ENCODE results near the gene SPATA17.

The SPATA17 gene

GRCh38 chr1:217703326-217703725 lies 72.2 kb downstream of the SPATA17 start:
- Mint-ChIP-seq H3K4me1 (no peaks in the 10 kb centered on the region), H3K9me3 (peaks cover 19% of the 10 kb centered on the region), H3K27me3 (ENCODE audit: low read depth) (no peaks in the 10 kb centered on the region), H3K4me3 (no peak overlapping the region), H3K27ac (no peak overlapping the region), H3K36me3 (ENCODE audit: low read depth) (peaks cover 5% of the 10 kb centered on the region)
- no peak for TF ChIP-seq CTCF (IDR thresholded peaks at IDR 0.05; ENCODE audit: unreplicated experiment in 3 of 3)

- Mint-ChIP-seq H3K36me3 (ENCODE audit: low read depth) (no peaks in the 10 kb centered on the region), H3K27ac (no peak overlapping the region), H3K4me1 (no peaks in the 10 kb centered on the region), H3K9me3 (no peaks in the 10 kb centered on the region), H3K4me3 (no peak overlapping the region), H3K27me3 (ENCODE audit: low read depth) (no peaks in the 10 kb centered on the region)
- no peak for TF ChIP-seq CTCF (IDR thresholded peaks at IDR 0.05; ENCODE audit: unreplicated experiment in 3 of 3)
Observed at GRCh38 chr1:217712925-217713597, 81.9 kb downstream of the SPATA17 start.

GRCh38 chr1:217715681-217716080 lies 84.5 kb downstream of the SPATA17 start:
- Mint-ChIP-seq H3K9me3 (no peaks in the 10 kb centered on the region), H3K27ac (no peak overlapping the region), H3K4me1 (no peaks in the 10 kb centered on the region), H3K36me3 (ENCODE audit: low read depth) (no peaks in the 10 kb centered on the region), H3K27me3 (ENCODE audit: low read depth) (no peaks in the 10 kb centered on the region), H3K4me3 (no peak overlapping the region)
- TF ChIP-seq CTCF (IDR thresholded peaks at IDR 0.05; ENCODE audit: unreplicated experiment in 3 of 3) = no peak

GRCh38 chr1:217717959-217718358 lies 86.8 kb downstream of the SPATA17 start:
- TF ChIP-seq CTCF (IDR thresholded peaks at IDR 0.05; ENCODE audit: unreplicated experiment in 3 of 3) = no peak
- no peaks in the 10 kb centered on the region for H3K4me1 Mint-ChIP-seq
- no peaks in the 10 kb centered on the region for H3K9me3 Mint-ChIP-seq
- no peaks in the 10 kb centered on the region for H3K36me3 Mint-ChIP-seq (ENCODE audit: low read depth)
- no peak overlapping the region for H3K4me3 Mint-ChIP-seq
- H3K27me3 Mint-ChIP-seq (ENCODE audit: low read depth) = no peaks in the 10 kb centered on the region
- H3K27ac Mint-ChIP-seq = peak overlapping the region; percentile 39 to 54 (median 54)

GRCh38 chr1:217718873-217719272 lies 87.7 kb downstream of the SPATA17 start:
- H3K4me3 Mint-ChIP-seq = no peak overlapping the region
- H3K27ac Mint-ChIP-seq = peak overlapping the region in 1 of 3 experiments; percentile 22
- no peaks in the 10 kb centered on the region for H3K27me3 Mint-ChIP-seq (ENCODE audit: low read depth)
- no peaks in the 10 kb centered on the region for H3K9me3 Mint-ChIP-seq
- TF ChIP-seq CTCF (IDR thresholded peaks at IDR 0.05; ENCODE audit: unreplicated experiment in 3 of 3) = no peak
- no peaks in the 10 kb centered on the region for H3K36me3 Mint-ChIP-seq (ENCODE audit: low read depth)
- H3K4me1 Mint-ChIP-seq = no peaks in the 10 kb centered on the region

- Mint-ChIP-seq H3K9me3 (no peaks in the 10 kb centered on the region), H3K4me3 (no peak overlapping the region), H3K27ac (no peak overlapping the region), H3K36me3 (ENCODE audit: low read depth) (no peaks in the 10 kb centered on the region), H3K27me3 (ENCODE audit: low read depth) (no peaks in the 10 kb centered on the region), H3K4me1 (no peaks in the 10 kb centered on the region)
- no peak for TF ChIP-seq CTCF (IDR thresholded peaks at IDR 0.05; ENCODE audit: unreplicated experiment in 3 of 3)
Observed at GRCh38 chr1:217721692-217722091, 90.5 kb downstream of the SPATA17 start.
